Measurements from ENCODE around the gene CDAN1.
"Not testable (repeated sequence)": the region's sequence is repeated elsewhere in the genome, so short reads cannot be mapped to it uniquely, and the experiment has no call there.

Gene CDAN1

DNA sequence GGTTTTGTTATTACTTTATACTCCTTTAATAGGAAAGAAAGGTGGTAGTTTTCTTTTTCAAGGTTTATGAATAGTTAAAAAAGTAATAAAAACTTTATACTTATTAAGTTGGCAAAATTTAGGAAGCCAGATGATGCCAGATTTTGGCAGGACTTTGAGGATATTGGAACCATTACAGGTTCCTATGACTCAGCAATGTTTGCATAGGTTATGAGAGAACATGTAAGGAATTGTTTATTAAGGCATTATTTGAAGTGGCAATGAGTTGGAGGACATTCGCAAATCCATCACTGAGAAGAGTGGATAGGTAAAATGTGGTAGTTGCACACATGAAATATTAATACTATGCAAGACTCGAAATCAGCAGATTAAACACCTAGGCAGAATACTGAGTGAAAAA lies 29.9 kb downstream of the CDAN1 start:
- no peak for DNase-seq

DNA sequence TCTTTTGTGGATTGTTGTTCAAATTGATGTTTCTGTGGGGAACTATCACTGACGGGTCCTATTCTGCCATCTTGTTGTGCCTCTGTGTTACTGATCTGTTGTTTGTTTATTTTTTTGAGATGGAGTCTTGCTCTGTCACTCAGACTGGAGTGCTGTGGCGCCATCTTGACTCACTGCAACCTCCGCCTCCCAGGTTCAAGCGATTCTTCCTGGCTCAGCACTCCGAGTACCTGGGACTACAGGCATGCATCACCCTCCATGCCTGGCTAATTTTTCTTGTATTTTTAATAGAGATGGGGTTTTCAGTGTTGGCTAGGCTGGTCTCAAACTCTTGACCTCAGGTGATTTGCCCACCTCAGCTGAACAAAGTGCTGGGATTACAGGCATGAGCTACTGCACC lies 31.6 kb downstream of the CDAN1 start:
- no peak for DNase-seq

DNA sequence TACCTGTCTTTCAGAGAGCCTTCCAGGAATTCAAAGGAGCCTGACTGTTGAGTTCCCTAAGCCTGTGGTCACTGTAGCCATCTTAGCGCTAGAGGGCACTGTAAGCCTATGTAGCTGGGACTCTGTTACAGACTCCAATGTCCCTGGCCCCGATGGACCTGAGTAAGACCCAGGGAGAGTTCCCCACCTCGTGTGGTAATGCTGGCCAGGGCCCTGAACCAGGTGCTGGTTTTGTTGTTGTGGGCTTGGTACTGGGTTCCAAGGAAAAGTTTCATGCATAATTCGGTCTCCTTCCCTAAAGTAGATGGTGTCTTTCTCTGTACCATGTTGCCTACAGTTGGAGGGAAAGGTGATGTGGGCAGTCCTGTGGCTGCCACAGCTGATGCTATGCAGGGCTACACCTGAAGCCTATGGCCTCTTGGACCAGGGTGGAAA lies 32.4 kb downstream of the CDAN1 start:
- peak in 29 of 51 donors; percentile 3 to 65 (median 32) for DNase-seq

DNA sequence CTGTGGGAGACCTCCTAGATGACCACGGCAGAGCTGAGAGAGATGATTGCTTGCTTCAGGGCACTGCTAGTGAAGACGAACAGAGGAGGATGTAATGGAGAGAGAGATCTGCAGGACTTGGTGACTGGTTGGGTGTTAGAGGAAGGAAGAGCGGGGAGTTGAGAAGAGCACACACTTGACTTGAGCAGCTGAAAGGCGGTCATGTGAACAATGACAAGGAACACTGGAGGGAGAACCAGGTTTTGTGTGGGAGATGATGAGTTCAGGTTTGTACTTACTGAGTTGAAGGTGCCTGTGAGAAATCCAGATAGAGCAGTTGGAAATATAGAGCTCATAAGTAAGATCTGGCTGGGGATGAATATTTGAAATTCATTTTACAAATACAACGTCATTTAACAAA lies 40.3 kb downstream of the CDAN1 start:
- no peak for DNase-seq

DNA sequence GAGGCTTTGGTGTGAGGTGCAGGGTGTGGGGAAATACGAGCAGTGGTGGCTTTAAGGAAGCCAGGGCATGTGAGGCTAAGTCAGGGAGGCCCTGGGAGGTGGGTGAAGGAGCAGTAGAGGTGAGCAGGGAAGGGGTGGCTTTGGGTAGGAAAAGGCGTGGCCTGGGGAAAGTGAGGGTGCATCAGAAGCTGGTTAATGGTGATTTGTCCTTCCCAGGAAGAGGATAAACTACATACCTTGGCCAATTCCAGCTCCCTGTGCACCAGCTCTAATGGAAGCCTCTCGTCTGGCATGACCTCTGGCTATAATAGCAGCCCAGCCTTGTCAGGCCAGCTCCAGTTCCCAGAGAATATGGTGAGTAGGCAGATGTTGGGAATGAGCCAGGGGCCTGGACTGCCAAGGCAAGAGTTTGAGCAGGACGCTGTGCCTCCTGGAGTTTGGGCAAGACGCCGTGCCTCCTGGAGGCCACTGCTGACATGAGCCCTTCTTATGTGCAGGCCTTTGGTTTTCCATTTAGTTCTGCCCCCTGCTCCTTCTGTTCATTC lies 41.3 kb downstream of the CDAN1 start:
- no peak for DNase-seq

DNA sequence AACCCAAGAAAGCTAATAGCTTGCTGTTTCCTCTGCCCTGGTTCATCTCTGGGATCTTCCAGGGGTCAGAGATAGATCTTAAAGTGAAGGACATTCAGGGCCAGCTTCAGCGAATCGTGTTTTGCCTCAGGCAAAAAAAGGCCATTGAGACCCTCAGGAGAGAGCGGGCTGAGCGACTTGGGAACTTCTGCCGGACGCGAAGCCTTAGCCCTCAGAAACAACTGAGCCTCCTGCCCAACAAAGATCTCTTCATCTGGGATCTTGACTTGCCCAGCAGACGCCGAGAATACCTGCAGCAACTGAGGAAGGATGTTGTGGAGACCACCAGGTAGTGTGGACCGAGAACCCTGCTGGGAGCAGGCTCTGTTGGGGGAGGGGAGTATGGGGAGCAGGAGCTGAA lies 42.5 kb downstream of the CDAN1 start:
- no peak for DNase-seq

DNA sequence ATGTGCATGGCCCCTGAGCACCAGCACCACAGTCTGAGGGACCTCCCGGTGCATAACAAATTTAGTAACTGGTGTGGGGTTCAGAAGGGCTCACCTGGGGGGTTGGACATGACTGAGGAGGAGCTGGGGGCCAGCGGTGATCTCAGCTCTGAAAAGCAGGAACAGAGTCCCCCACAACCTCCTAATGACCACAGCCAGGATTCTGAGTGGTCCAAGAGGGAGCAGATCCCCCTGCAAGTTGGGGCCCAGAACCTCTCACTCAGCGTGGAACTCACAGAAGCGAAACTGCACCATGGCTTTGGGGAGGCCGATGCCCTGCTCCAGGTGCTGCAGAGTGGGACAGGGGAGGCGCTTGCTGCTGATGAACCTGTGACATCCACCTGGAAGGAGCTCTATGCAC lies 43.0 kb downstream of the CDAN1 start:
- no peak for DNase-seq

DNA sequence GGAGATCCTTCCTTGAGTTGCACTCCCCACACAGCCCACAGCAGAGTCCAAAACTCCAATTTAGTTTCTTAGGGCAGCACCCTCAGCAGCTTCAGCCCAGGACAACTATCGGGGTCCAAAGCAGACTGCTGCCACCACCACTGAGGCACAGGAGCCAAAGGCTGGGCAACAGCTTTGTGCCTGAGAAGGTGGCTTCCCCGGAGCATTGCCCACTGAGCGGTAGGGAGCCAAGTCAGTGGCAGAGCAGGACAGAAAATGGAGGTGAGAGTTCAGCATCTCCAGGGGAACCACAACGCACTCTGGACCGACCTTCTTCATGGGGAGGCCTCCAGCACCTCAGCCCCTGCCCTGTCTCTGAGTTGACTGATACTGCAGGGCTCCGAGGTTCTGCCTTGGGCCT lies 43.4 kb downstream of the CDAN1 start:
- DNase-seq = no peak

DNA sequence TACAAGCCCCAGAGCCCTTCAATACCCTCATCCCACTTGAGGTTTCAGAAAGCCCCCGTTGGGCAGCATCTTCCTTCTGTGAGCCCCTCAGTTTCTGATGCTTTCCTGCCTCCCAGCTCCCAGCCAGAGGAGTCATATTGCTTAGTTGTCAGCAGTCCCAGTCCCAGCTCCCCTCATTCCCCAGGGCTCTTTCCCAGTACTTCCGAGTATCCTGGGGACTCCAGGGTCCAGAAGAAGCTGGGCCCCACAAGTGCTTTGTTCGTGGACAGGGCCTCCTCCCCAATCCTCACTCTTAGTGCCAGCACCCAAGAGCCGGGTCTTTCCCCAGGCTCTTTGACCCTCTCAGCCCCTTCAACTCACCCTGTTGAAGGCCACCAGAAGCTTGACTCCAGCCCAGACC lies 43.9 kb downstream of the CDAN1 start:
- DNase-seq = no peak

DNA sequence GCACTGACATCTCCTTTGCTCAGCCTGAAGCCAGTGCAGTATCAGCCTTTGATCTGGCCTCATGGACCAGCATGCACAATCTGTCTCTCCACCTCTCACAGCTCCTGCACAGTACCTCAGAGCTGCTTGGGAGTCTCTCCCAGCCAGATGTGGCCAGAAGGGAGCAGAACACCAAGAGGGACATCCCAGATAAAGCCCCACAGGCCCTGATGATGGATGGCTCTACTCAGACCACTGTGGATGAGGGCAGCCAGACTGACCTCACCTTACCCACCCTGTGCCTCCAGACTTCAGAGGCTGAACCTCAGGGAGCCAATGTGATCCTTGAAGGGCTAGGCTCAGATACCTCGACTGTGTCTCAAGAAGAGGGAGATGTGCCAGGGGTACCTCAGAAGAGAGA lies 44.4 kb downstream of the CDAN1 start:
- DNase-seq = no peak

DNA sequence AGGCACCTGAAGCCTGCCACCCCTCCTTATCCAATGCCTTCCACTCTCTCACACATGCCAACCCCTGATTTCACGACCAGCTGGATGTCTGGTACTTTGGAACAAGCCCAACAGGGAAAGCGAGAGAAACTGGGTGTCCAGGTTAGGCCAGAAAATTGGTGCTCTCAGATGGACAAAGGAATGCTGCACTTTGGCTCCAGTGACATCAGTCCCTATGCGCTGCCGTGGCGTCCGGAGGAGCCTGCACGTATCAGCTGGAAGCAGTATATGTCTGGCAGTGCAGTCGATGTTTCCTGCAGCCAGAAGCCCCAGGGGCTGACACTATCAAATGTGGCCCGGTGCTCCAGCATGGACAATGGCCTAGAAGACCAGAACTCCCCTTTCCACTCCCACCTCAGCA lies 45.2 kb downstream of the CDAN1 start:
- no peak for DNase-seq

DNA sequence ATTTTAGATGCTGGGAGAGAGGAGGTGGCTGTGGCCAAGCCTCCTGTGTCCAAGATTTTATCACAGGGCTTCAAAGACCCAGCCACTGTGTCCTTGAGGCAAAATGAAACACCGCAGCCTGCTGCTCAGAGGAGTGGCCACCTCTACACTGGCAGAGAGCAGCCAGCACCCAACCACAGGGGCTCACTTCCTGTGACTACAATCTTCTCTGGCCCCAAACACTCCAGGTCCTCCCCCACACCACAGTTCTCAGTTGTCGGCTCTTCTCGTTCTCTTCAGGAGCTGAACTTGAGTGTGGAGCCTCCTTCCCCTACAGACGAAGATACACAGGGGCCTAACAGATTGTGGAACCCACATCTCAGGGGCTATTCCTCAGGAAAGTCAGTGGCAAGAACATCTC lies 45.6 kb downstream of the CDAN1 start:
- DNase-seq = no peak

DNA sequence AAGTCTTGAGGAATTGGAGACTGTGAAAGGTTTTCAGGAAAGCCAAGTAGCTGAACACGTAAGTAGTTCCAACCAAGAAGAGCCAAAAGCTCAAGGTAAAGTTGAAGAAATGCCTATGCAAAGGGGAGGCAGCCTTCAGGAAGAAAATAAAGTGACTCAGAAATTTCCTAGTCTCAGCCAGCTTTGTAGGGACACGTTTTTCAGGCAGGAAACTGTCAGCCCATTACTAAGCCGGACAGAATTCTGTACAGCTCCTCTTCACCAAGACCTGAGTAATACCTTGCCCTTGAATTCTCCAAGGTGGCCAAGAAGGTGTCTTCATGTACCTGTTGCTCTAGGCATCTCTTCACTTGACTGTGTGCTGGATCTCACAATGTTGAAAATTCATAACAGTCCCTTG lies 48.6 kb downstream of the CDAN1 start:
- DNase-seq = no peak

DNA sequence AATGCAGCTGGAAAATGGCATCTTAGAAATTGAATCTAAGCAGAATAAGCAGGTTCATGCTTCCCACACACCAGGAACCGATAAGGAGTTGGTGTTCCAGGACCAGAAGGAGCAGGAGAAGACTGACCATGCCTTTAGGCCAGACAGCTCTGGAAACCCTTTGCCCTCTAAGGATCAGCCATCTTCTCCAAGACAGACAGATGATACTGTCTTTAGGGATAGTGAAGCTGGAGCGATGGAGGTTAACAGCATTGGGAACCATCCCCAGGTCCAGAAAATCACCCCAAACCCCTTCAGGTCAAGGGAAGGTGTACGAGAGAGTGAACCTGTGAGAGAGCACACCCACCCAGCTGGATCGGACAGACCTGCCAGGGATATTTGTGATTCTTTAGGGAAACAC lies 49.2 kb downstream of the CDAN1 start:
- DNase-seq = no peak

DNA sequence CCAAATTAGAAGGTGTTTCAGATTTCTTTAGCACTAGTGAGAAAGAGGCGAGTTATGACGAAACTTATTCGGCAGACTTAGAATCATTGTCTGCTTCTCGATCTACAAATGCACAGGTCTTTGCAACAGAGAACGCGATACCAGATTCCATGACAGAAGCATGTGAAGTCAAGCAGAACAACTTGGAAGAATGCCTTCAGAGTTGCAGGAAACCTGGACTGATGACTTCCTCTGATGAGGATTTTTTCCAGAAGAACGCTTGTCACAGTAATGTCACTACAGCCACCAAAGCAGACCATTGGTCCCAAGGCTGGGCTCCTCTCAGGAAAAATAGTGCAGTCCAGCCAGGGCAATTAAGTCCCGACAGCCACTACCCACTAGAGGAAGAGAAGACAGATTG lies 50.6 kb downstream of the CDAN1 start:
- DNase-seq = no peak

DNA sequence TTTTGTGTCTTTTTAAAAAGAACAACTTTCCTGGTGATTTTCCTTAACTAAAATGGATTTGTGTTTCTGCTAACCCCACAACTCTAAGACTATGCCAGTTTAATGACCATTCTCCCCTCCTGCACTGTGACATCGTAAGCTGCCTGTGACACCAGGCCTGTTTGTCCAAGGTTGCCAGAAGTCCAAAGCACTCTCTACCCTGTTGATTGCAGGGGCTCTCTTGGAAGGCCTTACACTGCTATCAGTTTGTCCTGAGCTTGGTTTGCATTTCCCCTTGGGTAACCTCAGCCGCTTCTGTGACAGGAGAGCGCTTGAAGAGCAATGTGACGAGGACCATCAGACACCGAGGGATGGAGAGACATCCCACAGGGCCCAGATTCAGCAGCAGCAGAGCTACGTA lies 55.8 kb downstream of the CDAN1 start:
- DNase-seq = no peak

DNA sequence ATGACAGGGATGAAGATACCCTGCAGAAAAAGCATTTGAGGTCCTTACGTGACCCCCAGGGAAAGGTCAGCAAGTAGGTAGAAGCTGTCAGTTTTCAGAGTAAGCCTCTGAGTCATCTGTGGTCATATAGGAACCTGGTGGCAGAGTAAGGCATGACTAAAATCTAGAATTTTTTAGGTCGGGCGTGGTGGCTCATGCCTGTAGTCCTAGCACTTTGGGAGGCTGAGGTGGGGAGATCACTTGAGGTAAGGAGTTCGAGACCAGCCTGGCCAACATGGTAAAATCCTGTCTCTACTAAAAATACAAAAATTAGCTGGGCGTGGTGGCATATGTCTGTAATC lies 56.8 kb downstream of the CDAN1 start:
- DNase-seq = not testable (repeated sequence)

DNA sequence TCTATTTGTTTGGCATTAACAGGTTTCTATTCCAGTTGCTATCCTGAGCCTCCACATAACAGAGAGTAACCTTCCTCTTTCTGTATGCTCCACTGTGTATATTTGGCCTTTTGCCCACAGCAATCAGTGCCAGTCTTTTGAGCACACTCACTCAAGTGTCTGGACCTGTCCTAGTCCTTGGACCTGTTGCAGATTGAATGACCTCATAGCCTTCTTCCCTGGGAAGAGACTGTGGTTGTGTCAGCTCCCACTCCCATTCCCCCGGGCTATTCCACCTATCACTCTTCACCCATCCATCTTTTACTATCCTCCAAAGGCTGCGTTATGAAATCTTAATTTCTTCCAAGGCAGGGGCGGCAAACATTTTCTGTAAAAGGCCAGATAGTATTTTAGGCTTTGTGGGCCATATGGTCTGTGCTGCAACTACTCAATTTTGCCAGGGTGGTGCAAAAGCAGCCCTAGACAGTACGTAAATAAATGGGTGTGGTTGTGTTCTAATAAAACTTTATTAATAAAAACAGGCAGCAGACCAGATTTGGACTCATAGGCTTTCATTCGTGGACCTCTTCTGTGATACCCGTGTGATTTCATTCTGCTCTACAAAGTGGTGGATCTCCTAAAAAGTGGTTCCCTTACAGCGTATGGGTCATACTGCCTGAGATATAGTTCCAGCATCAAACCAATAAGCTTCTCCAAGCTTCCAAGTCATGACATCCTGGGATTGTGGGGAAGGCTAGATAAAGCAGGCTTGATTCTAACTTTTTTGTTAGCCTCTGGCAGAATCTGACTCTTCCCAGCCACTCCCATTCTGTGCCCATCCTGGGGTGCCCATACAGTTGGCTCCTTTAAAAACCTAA lies 57.4 kb downstream of the CDAN1 start:
- DNase-seq = no peak

DNA sequence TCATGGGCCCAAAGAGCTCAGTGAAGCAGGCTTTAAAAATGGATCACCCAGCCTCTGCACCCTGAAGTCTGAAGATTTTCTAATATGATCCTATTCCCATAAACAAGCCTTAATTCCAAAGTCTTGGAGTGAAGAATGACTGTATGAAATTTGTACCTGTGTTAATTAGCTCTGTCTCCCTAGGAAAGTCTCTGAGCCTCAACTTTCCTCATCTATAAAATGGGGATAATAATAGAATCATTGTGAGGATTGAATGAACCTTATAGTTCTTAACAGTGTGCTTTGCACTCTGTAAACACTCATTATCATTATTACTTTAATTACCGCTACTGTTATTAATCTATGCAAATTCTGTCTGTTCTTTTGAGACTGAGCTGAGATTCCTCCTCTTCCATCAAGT lies 61.9 kb downstream of the CDAN1 start:
- DNase-seq = no peak

DNA sequence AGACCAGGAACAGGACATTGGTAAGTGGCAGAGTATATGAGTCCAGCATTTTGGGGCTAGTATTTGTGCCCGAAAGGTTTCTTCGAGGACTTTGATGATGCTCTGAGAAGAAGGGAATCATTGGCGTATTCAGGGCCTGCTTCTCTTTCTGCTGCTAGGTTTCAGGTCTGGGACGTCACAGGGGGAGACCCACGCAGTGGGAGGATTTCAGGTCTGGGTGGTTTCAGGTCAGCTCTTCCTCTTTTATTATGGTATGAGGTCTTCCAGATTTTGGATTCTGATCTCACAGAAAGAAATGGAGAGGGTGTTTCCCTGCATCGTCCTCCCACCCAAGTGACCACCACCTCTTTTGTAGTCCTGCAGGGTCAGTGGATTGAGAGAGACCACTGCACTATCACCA lies 62.5 kb downstream of the CDAN1 start:
- DNase-seq = no peak

Measured in hypothalamus (tissue), 51 donors.